SJCRH30 (cell line): Measurements from ENCODE around the gene CLIP3. TPM values are rescaled to one million over a fixed set of nuclear protein-coding genes. Genes with fewer than 3 reads are reported as not detected.
A peak's percentile ranks its signal among the peaks of the same experiment; 100 is the strongest.
"Not testable (repeated sequence)": the region's sequence is repeated elsewhere in the genome, so short reads cannot be mapped to it uniquely, and the experiment has no call there.

ENCODE experiments used
- DNase-seq, 2 experiments: peaks; one replicate each; pipeline ENCODE4 v3.0.0-alpha.2; 2015 to 2020
- H3K27ac ChIP-seq: fragments of 250-450 bp; sonication (Bioruptor Pico); 2 replicates; pipeline ENCODE4 v1.5.1; 2020; ENCODE audit warnings: mild to moderate bottlenecking, moderate library complexity
- H3K27me3 ChIP-seq: fragments of 250-450 bp; sonication (Bioruptor Pico); 2 replicates; pipeline ENCODE4 v1.5.1; 2020; ENCODE audit warnings: mild to moderate bottlenecking, moderate library complexity
- H3K36me3 ChIP-seq: fragments of 250-450 bp; sonication (Bioruptor Pico); 2 replicates; pipeline ENCODE4 v1.5.1; 2020; ENCODE audit warnings: mild to moderate bottlenecking, moderate library complexity
- H3K4me1 ChIP-seq: fragments of 250-450 bp; sonication (Bioruptor Pico); 2 replicates; pipeline ENCODE4 v1.5.1; 2020; ENCODE audit warnings: mild to moderate bottlenecking, moderate library complexity
- H3K4me3 ChIP-seq: fragments of 250-450 bp; sonication (Bioruptor Pico); 2 replicates; pipeline ENCODE4 v1.5.1; 2020; ENCODE audit warnings: mild to moderate bottlenecking, moderate library complexity
- H3K9me3 ChIP-seq: fragments of 250-450 bp; sonication (Bioruptor Pico); replicated peaks from 2 replicates; pipeline ENCODE4 v1.5.1; 2020; ENCODE audit warnings: mild to moderate bottlenecking, moderate library complexity
- total RNA-seq: library from RNA; depleted of rRNA; stranded (reverse); fragments of >200 nt; shearing (Covaris generic); gene quantifications from 2 replicates; pipeline ENCODE4 v1.2.3, GENCODE V29; 2014; rRNA removed

Gene CLIP3
- total RNA-seq: 1.6 and 3.3 TPM in 2 replicates

- Histone ChIP-seq H3K36me3 (0 out of 2 replicates have a peak, but pooled peaks cover 1% of the 10 kb centered on the region), H3K27me3 (no peaks in the 10 kb centered on the region), H3K4me3 (peak within 1 kb of the TSS; percentile 60), H3K9me3 (no peaks in the 10 kb centered on the region), H3K27ac (no peak within 1 kb of the TSS), H3K4me1 (no peaks in the 10 kb centered on the region)
- DNase-seq: peak; percentile 73 to 76
Observed at GRCh38 chr19:36032251-36033104, at the start of gene CLIP3. CLIP3 (minus strand) TSS chr19:36032873; CDS start chr19:36032357, 516 bp downstream.

GRCh38 chr19:36081894-36082293 is 49.2 kb upstream of the CLIP3 start:
- H3K4me1 ChIP-seq: no peaks in the 10 kb centered on the region
- no peak overlapping the region for H3K27ac ChIP-seq
- no peak for DNase-seq
- no peaks in the 10 kb centered on the region for H3K9me3 ChIP-seq
- peaks cover 73% of the 10 kb centered on the region for H3K36me3 ChIP-seq
- no peak overlapping the region for H3K4me3 ChIP-seq
- no peaks in the 10 kb centered on the region for H3K27me3 ChIP-seq

- no peaks in the 10 kb centered on the region for H3K4me1 ChIP-seq
- no peak overlapping the region for H3K27ac ChIP-seq
- DNase-seq: no peak
- no peaks in the 10 kb centered on the region for H3K27me3 ChIP-seq
- no peaks in the 10 kb centered on the region for H3K9me3 ChIP-seq
- H3K36me3 ChIP-seq: peaks cover 72% of the 10 kb centered on the region
- H3K4me3 ChIP-seq: no peak overlapping the region
Observed at GRCh38 chr19:36081385-36081784, 48.7 kb upstream of the CLIP3 start.

GRCh38 chr19:36079389-36079945 is 46.8 kb upstream of the CLIP3 start:
- Histone ChIP-seq H3K9me3 (no peaks in the 10 kb centered on the region), H3K4me3 (no peak overlapping the region), H3K27me3 (no peaks in the 10 kb centered on the region), H3K4me1 (no peaks in the 10 kb centered on the region), H3K27ac (no peak overlapping the region), H3K36me3 (peaks cover 70% of the 10 kb centered on the region)
- no peak for DNase-seq

GRCh38 chr19:36073121-36073876 is 40.6 kb upstream of the CLIP3 start:
- Histone ChIP-seq H3K27me3 (no peaks in the 10 kb centered on the region), H3K27ac (no peak overlapping the region), H3K36me3 (peaks cover 69% of the 10 kb centered on the region), H3K4me3 (no peak overlapping the region), H3K9me3 (no peaks in the 10 kb centered on the region), H3K4me1 (no peaks in the 10 kb centered on the region)
- no peak for DNase-seq

GRCh38 chr19:36072081-36072480 is 39.4 kb upstream of the CLIP3 start:
- Histone ChIP-seq H3K27me3 (no peaks in the 10 kb centered on the region), H3K27ac (no peak overlapping the region), H3K4me1 (no peaks in the 10 kb centered on the region), H3K9me3 (no peaks in the 10 kb centered on the region), H3K36me3 (peaks cover 76% of the 10 kb centered on the region), H3K4me3 (no peak overlapping the region)
- no peak for DNase-seq

GRCh38 chr19:36068810-36069499 is 36.3 kb upstream of the CLIP3 start:
- H3K27ac ChIP-seq, H3K4me3 ChIP-seq, H3K9me3 ChIP-seq, H3K27me3 ChIP-seq, DNase-seq, H3K4me1 ChIP-seq: not testable (repeated sequence)
- peaks cover 78% of the 10 kb centered on the region for H3K36me3 ChIP-seq

- Histone ChIP-seq H3K4me1 (no peaks in the 10 kb centered on the region), H3K36me3 (peaks cover 79% of the 10 kb centered on the region), H3K27ac (no peak overlapping the region), H3K9me3 (no peaks in the 10 kb centered on the region), H3K27me3 (no peaks in the 10 kb centered on the region), H3K4me3 (no peak overlapping the region)
- DNase-seq: no peak
Observed at GRCh38 chr19:36067681-36068080, 35.0 kb upstream of the CLIP3 start.

GRCh38 chr19:36064826-36065225 is 32.2 kb upstream of the CLIP3 start:
- Histone ChIP-seq H3K27ac (no peak overlapping the region), H3K36me3 (peaks cover 80% of the 10 kb centered on the region), H3K4me3 (no peak overlapping the region), H3K27me3 (no peaks in the 10 kb centered on the region), H3K9me3 (no peaks in the 10 kb centered on the region), H3K4me1 (no peaks in the 10 kb centered on the region)
- DNase-seq: no peak

- H3K27ac ChIP-seq: no peak overlapping the region
- peaks cover 79% of the 10 kb centered on the region for H3K36me3 ChIP-seq
- DNase-seq: no peak
- no peaks in the 10 kb centered on the region for H3K4me1 ChIP-seq
- H3K4me3 ChIP-seq: no peak overlapping the region
- no peaks in the 10 kb centered on the region for H3K27me3 ChIP-seq
- H3K9me3 ChIP-seq: no peaks in the 10 kb centered on the region
Observed at GRCh38 chr19:36061367-36061766, 28.7 kb upstream of the CLIP3 start.

- no peak overlapping the region for H3K4me3 ChIP-seq
- H3K27ac ChIP-seq: no peak overlapping the region
- H3K36me3 ChIP-seq: peaks cover 73% of the 10 kb centered on the region
- H3K9me3 ChIP-seq: no peaks in the 10 kb centered on the region
- H3K4me1 ChIP-seq: no peaks in the 10 kb centered on the region; the same call in 1 of the 2 replicates
- no peaks in the 10 kb centered on the region for H3K27me3 ChIP-seq
- DNase-seq: peak; percentile 41 to 60
Observed at GRCh38 chr19:36060430-36060829, 27.8 kb upstream of the CLIP3 start.

GRCh38 chr19:36059180-36059910 is 26.7 kb upstream of the CLIP3 start:
- Histone ChIP-seq H3K27ac (no peak overlapping the region), H3K36me3 (peaks cover 62% of the 10 kb centered on the region), H3K4me1 (no peaks in the 10 kb centered on the region; the same call in 1 of the 2 replicates), H3K4me3 (no peak overlapping the region), H3K27me3 (no peaks in the 10 kb centered on the region), H3K9me3 (no peaks in the 10 kb centered on the region)
- no peak for DNase-seq

- no peak overlapping the region for H3K27ac ChIP-seq
- no peaks in the 10 kb centered on the region for H3K27me3 ChIP-seq
- no peaks in the 10 kb centered on the region; the same call in 1 of the 2 replicates for H3K4me1 ChIP-seq
- DNase-seq: no peak
- peaks cover 55% of the 10 kb centered on the region for H3K36me3 ChIP-seq
- H3K4me3 ChIP-seq: no peak overlapping the region
- no peaks in the 10 kb centered on the region for H3K9me3 ChIP-seq
Observed at GRCh38 chr19:36058481-36059179, 26.0 kb upstream of the CLIP3 start.
